ENCODE measurements around the gene CBR1. TPM values are rescaled to one million over a fixed set of nuclear protein-coding genes. Genes with fewer than 3 reads are reported as not detected.

CBR1 gene
- total and polyA plus RNA-seq, 2 donors (not counting 1 experiment from before 2014, with no cell fraction given): 12.4 to 14.4 TPM

GRCh38 chr21:36023092-36023480 is 46.7 kb upstream of the CBR1 start:
- no peak overlapping the region for H3K4me3 ChIP-seq (ENCODE audit: control extremely low read depth in 1 of 5, extremely low read depth in 1 of 5, insufficient read depth in 1 of 5, low read depth in 2 of 5, low read length in 4 of 5)
- H3K27ac ChIP-seq (ENCODE audit: low read length in 2 of 2): no peak overlapping the region
- H3K4me1 Mint-ChIP-seq: peaks cover 19% of the 10 kb centered on the region
- no peak overlapping the region for H3K4me3 Mint-ChIP-seq
- H3K36me3 ChIP-seq (replicated peaks in 1 of 2; ENCODE audit: control extremely low read depth in 1 of 2, control insufficient read depth in 1 of 2, extremely low read depth in 1 of 2, insufficient read depth in 2 of 2, low read length in 1 of 2): no peaks in the 10 kb centered on the region
- H3K27me3 ChIP-seq (replicated peaks in 1 of 4; ENCODE audit: control extremely low read depth in 1 of 4, control insufficient read depth in 3 of 4, insufficient read depth in 4 of 4, low read length in 3 of 4): no peaks in the 10 kb centered on the region
- no peak overlapping the region for H3K9ac ChIP-seq (ENCODE audit: low read length)
- no peak overlapping the region for H2AFZ ChIP-seq (ENCODE audit: insufficient read depth, low read depth, low read length, poor library complexity, severe bottlenecking)
- no peaks in the 10 kb centered on the region for H3K9me3 Mint-ChIP-seq (ENCODE audit: insufficient read depth)
- no peak for ATAC-seq (ENCODE audit: low read depth)
- H3K27ac Mint-ChIP-seq: no peak overlapping the region
- H3K4me2 ChIP-seq (replicated peaks; ENCODE audit: low read depth, low read length, poor library complexity, severe bottlenecking): no peak overlapping the region
- H3K27me3 Mint-ChIP-seq: no peaks in the 10 kb centered on the region
- H3K79me2 ChIP-seq (ENCODE audit: control insufficient read depth, insufficient read depth, low read length): no peaks in the 10 kb centered on the region
- ChIA-PET POLR2A (no interaction called here), CTCF (interaction anchor here (1.7 kb wide), 1 partner anchor 1277 kb away, joined by 6 read pairs; no protein-coding TSS in a partner anchor)
- TF ChIP-seq EZH2 (IDR thresholded peaks at IDR 0.05; ENCODE audit: borderline replicate concordance, insufficient read depth, low read depth, low read length, poor library complexity, severe bottlenecking): no peak
- no peak for TF ChIP-seq CTCF (IDR thresholded peaks at IDR 0.05)
- WGBS (ENCODE audit: insufficient coverage): 86% methylated on average over 1 of the region's 3 CpGs
- H4K20me1 ChIP-seq (ENCODE audit: control insufficient read depth, insufficient read depth, low read length, poor library complexity, severe bottlenecking): no peaks in the 10 kb centered on the region
- H3K9me3 ChIP-seq (ENCODE audit: control extremely low read depth in 1 of 3, control insufficient read depth in 2 of 3, insufficient read depth in 1 of 3, low read length in 2 of 3): peaks cover 0 to 7% (median 0%) of the 10 kb centered on the region in 3 donors
- DNase-seq: no peak
- H3K4me1 ChIP-seq (ENCODE audit: control insufficient read depth in 2 of 2, insufficient read depth in 2 of 2, low read length in 2 of 2): peaks cover 6 to 13% of the 10 kb centered on the region in 2 donors
- intact Hi-C loops (cut with micrococcal nuclease): loop anchor here (10.0 kb wide), 2 partner anchors 88 to 618 kb away; no protein-coding TSS in a partner anchor

- Histone ChIP-seq H4K20me1 (ENCODE audit: control insufficient read depth, insufficient read depth, low read length, poor library complexity, severe bottlenecking) (no peaks in the 10 kb centered on the region), H3K9me3 (ENCODE audit: control extremely low read depth in 1 of 3, control insufficient read depth in 2 of 3, insufficient read depth in 1 of 3, low read length in 2 of 3) (peaks cover 0 to 7% (median 0%) of the 10 kb centered on the region in 3 donors), H3K4me1 (ENCODE audit: control insufficient read depth in 2 of 2, insufficient read depth in 2 of 2, low read length in 2 of 2) (peaks cover 6 to 18% of the 10 kb centered on the region in 2 donors), H3K79me2 (ENCODE audit: control insufficient read depth, insufficient read depth, low read length) (no peaks in the 10 kb centered on the region), H3K4me2 (replicated peaks; ENCODE audit: low read depth, low read length, poor library complexity, severe bottlenecking) (no peak overlapping the region), H3K4me3 (ENCODE audit: control extremely low read depth in 1 of 5, extremely low read depth in 1 of 5, insufficient read depth in 1 of 5, low read depth in 2 of 5, low read length in 4 of 5) (no peak overlapping the region), H3K27me3 (replicated peaks in 1 of 4; ENCODE audit: control extremely low read depth in 1 of 4, control insufficient read depth in 3 of 4, insufficient read depth in 4 of 4, low read length in 3 of 4) (no peaks in the 10 kb centered on the region), H3K36me3 (replicated peaks in 1 of 2; ENCODE audit: control extremely low read depth in 1 of 2, control insufficient read depth in 1 of 2, extremely low read depth in 1 of 2, insufficient read depth in 2 of 2, low read length in 1 of 2) (no peaks in the 10 kb centered on the region), H3K27ac (ENCODE audit: low read length in 2 of 2) (no peak overlapping the region), H2AFZ (ENCODE audit: insufficient read depth, low read depth, low read length, poor library complexity, severe bottlenecking) (no peak overlapping the region), H3K9ac (ENCODE audit: low read length) (no peak overlapping the region)
- no peak overlapping the region for H3K4me3 Mint-ChIP-seq
- TF ChIP-seq EZH2 (IDR thresholded peaks at IDR 0.05; ENCODE audit: borderline replicate concordance, insufficient read depth, low read depth, low read length, poor library complexity, severe bottlenecking) (no peak), CTCF (IDR thresholded peaks at IDR 0.05) (no peak)
- no peaks in the 10 kb centered on the region for H3K9me3 Mint-ChIP-seq (ENCODE audit: insufficient read depth)
- no peak for DNase-seq
- intact Hi-C loops (cut with micrococcal nuclease): loop anchor here (5.0 to 10.0 kb wide), 3 partner anchors 90 to 1222 kb away; no protein-coding TSS in a partner anchor
- H3K27ac Mint-ChIP-seq: no peak overlapping the region
- no peaks in the 10 kb centered on the region for H3K27me3 Mint-ChIP-seq
- ChIA-PET POLR2A (no interaction called here), CTCF (interaction anchor here (0.6 to 2.0 kb wide), 4 partner anchors 1278 to 1332 kb away, joined by 3 to 11 read pairs (median 4); no protein-coding TSS in a partner anchor)
- ATAC-seq (ENCODE audit: low read depth): no peak
- 98% methylated on average over 7 of the region's 8 CpGs for WGBS (ENCODE audit: insufficient coverage)
- H3K4me1 Mint-ChIP-seq: peaks cover 24% of the 10 kb centered on the region
Measured at GRCh38 chr21:36024782-36025181, 45.0 kb upstream of the CBR1 start.

Measured in B cell (primary cell).